ENCODE measurements around the gene ASB6. TPM values are rescaled to one million over a fixed set of nuclear protein-coding genes. Genes with fewer than 3 reads are reported as not detected.

Gene ASB6
- total RNA-seq, 6 experiments from 2014 or later, result 4.5 to 9.5 (median 5.4) TPM

- 77% methylated on average over 6 of the region's 9 CpGs for WGBS (ENCODE audit: insufficient coverage, low coverage, low lambda C conversion rate, missing lambda C conversion rate)
- intact Hi-C loops (cut with DNase I), result no loop called here
- Histone ChIP-seq H3K36me3 (no peaks in the 10 kb centered on the region), H3K4me1 (no peaks in the 10 kb centered on the region), H3K4me3 (no peak overlapping the region), H3K27me3 (peaks cover 0 to 9% of the 10 kb centered on the region in 2 donors), H3K9me3 (no peaks in the 10 kb centered on the region), H3K27ac (no peak overlapping the region)
- TF ChIP-seq POLR2A (IDR thresholded peaks at IDR 0.05) (no peak), CTCF (IDR thresholded peaks at IDR 0.05) (no peak)
- no peak for DNase-seq
- no peak for ATAC-seq
Observed at GRCh38 chr9:129671065-129671464, 29.1 kb upstream of the ASB6 start.

- no peak overlapping the region for H3K27ac ChIP-seq
- no peaks in the 10 kb centered on the region for H3K4me1 ChIP-seq
- no peaks in the 10 kb centered on the region for H3K9me3 ChIP-seq
- H3K27me3 ChIP-seq, result peaks cover 0 to 9% of the 10 kb centered on the region in 2 donors
- H3K4me3 ChIP-seq, result no peak overlapping the region
- DNase-seq (no peak), ATAC-seq (no peak)
- intact Hi-C loops (cut with DNase I), result no loop called here
- H3K36me3 ChIP-seq, result no peaks in the 10 kb centered on the region
- WGBS (ENCODE audit: insufficient coverage, low coverage, low lambda C conversion rate, missing lambda C conversion rate), result 76% methylated on average over 13 of the region's 13 CpGs
- no peak for TF ChIP-seq POLR2A (IDR thresholded peaks at IDR 0.05)
- TF ChIP-seq CTCF (IDR thresholded peaks at IDR 0.05), result no peak
Observed at GRCh38 chr9:129669946-129670345, 28.0 kb upstream of the ASB6 start.

GRCh38 chr9:129669141-129669718 lies 27.3 kb upstream of the ASB6 start:
- 33% methylated on average over 17 of the region's 17 CpGs for WGBS (ENCODE audit: insufficient coverage, low coverage, low lambda C conversion rate, missing lambda C conversion rate)
- Histone ChIP-seq H3K4me1 (no peaks in the 10 kb centered on the region), H3K27me3 (peaks cover 0 to 9% of the 10 kb centered on the region in 2 donors), H3K9me3 (no peaks in the 10 kb centered on the region), H3K36me3 (no peaks in the 10 kb centered on the region), H3K27ac (no peak overlapping the region), H3K4me3 (no peak overlapping the region)
- intact Hi-C loops (cut with DNase I), result no loop called here
- DNase-seq (no peak), ATAC-seq (no peak)
- TF ChIP-seq POLR2A (IDR thresholded peaks at IDR 0.05) (no peak), CTCF (IDR thresholded peaks at IDR 0.05) (no peak)

GRCh38 chr9:129667850-129668249 lies 25.9 kb upstream of the ASB6 start:
- intact Hi-C loops (cut with DNase I), result no loop called here
- peak in 1 of 4 donors; percentile 6 for ATAC-seq
- Histone ChIP-seq H3K4me1 (no peaks in the 10 kb centered on the region), H3K27me3 (peaks cover 0 to 9% of the 10 kb centered on the region in 2 donors), H3K9me3 (no peaks in the 10 kb centered on the region), H3K27ac (no peak overlapping the region), H3K4me3 (no peak overlapping the region), H3K36me3 (no peaks in the 10 kb centered on the region)
- DNase-seq, result no peak
- no peak for TF ChIP-seq POLR2A (IDR thresholded peaks at IDR 0.05)
- no peak for TF ChIP-seq CTCF (IDR thresholded peaks at IDR 0.05)
- no CpG with 5 or more reads among the region's 9 CpGs for WGBS (ENCODE audit: insufficient coverage, low coverage, low lambda C conversion rate, missing lambda C conversion rate)

- DNase-seq (no peak), ATAC-seq (no peak)
- Histone ChIP-seq H3K9me3 (no peaks in the 10 kb centered on the region), H3K27ac (no peak overlapping the region), H3K4me3 (no peak overlapping the region), H3K27me3 (peaks cover 0 to 9% of the 10 kb centered on the region in 2 donors), H3K36me3 (no peaks in the 10 kb centered on the region), H3K4me1 (no peaks in the 10 kb centered on the region)
- 63% methylated on average over 9 of the region's 11 CpGs for WGBS (ENCODE audit: insufficient coverage, low coverage, low lambda C conversion rate, missing lambda C conversion rate)
- intact Hi-C loops (cut with DNase I), result no loop called here
- no peak for TF ChIP-seq POLR2A (IDR thresholded peaks at IDR 0.05)
- no peak for TF ChIP-seq CTCF (IDR thresholded peaks at IDR 0.05)
Observed at GRCh38 chr9:129667378-129667777, 25.4 kb upstream of the ASB6 start.

All from right lobe of liver (tissue), 6 donors.